ENCODE data around the gene AAMP. TPM values are rescaled to one million over a fixed set of nuclear protein-coding genes. Genes with fewer than 3 reads are reported as not detected.

AAMP gene
- total and polyA plus RNA-seq, 4 donors = 63.6 to 116 (median 74.6) TPM

DNA sequence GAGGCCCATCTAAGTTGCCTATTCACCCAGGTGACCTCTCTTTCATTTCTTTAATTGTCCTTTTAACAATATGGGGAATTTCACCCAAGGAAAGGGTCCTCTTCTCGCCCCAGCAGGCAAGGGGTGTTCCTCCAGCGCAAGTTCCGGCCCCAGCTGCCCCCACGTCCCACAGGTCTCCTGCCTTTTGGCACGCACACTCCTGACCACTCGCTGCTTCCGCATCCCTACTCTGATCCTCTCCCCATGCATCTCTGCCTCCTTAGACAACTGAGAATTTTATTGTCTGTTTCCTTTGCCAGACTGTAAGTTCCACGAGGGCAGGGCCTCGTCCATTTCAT, 53.6 kb downstream of the AAMP start:
- peak; percentile 40 for DNase-seq (ENCODE audit: low spot score)
- no peaks in the 10 kb centered on the region for H3K27me3 ChIP-seq (ENCODE audit: control insufficient read depth in 4 of 4, insufficient read depth in 4 of 4, low read length in 3 of 4)
- TF ChIP-seq YY1 (IDR thresholded peaks at IDR 0.05) = no peak
- TF ChIP-seq JUND (IDR thresholded peaks at IDR 0.05) = no peak
- no peak for TF ChIP-seq GABPA (IDR thresholded peaks at IDR 0.05 in 1 of 2, conservative IDR thresholded peaks at IDR 0.05 in 1 of 2)
- no peak for TF ChIP-seq TAF1 (conservative IDR thresholded peaks at IDR 0.05)
- TF ChIP-seq RAD21 (IDR thresholded peaks at IDR 0.05) = no peak
- TF ChIP-seq, protein P1, sequence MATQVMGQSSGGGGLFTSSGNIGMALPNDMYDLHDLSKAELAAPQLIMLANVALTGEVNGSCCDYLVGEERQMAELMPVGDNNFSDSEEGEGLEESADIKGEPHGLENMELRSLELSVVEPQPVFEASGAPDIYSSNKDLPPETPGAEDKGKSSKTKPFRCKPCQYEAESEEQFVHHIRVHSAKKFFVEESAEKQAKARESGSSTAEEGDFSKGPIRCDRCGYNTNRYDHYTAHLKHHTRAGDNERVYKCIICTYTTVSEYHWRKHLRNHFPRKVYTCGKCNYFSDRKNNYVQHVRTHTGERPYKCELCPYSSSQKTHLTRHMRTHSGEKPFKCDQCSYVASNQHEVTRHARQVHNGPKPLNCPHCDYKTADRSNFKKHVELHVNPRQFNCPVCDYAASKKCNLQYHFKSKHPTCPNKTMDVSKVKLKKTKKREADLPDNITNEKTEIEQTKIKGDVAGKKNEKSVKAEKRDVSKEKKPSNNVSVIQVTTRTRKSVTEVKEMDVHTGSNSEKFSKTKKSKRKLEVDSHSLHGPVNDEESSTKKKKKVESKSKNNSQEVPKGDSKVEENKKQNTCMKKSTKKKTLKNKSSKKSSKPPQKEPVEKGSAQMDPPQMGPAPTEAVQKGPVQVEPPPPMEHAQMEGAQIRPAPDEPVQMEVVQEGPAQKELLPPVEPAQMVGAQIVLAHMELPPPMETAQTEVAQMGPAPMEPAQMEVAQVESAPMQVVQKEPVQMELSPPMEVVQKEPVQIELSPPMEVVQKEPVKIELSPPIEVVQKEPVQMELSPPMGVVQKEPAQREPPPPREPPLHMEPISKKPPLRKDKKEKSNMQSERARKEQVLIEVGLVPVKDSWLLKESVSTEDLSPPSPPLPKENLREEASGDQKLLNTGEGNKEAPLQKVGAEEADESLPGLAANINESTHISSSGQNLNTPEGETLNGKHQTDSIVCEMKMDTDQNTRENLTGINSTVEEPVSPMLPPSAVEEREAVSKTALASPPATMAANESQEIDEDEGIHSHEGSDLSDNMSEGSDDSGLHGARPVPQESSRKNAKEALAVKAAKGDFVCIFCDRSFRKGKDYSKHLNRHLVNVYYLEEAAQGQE (IDR thresholded peaks at IDR 0.05) = no peak
- TF ChIP-seq, protein P2, sequence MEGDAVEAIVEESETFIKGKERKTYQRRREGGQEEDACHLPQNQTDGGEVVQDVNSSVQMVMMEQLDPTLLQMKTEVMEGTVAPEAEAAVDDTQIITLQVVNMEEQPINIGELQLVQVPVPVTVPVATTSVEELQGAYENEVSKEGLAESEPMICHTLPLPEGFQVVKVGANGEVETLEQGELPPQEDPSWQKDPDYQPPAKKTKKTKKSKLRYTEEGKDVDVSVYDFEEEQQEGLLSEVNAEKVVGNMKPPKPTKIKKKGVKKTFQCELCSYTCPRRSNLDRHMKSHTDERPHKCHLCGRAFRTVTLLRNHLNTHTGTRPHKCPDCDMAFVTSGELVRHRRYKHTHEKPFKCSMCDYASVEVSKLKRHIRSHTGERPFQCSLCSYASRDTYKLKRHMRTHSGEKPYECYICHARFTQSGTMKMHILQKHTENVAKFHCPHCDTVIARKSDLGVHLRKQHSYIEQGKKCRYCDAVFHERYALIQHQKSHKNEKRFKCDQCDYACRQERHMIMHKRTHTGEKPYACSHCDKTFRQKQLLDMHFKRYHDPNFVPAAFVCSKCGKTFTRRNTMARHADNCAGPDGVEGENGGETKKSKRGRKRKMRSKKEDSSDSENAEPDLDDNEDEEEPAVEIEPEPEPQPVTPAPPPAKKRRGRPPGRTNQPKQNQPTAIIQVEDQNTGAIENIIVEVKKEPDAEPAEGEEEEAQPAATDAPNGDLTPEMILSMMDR (IDR thresholded peaks at IDR 0.05; ENCODE audit: low read depth, low read length, missing input control) = no peak
- TF ChIP-seq SP1 (IDR thresholded peaks at IDR 0.05) = no peak
- TF ChIP-seq HNF4A (conservative IDR thresholded peaks at IDR 0.05) = no peak
- WGBS = 51% methylated on average over 9 of the region's 9 CpGs
- H3K36me3 ChIP-seq (ENCODE audit: control insufficient read depth in 4 of 4, insufficient read depth in 3 of 4, low read depth in 1 of 4, low read length in 3 of 4) = no peaks in the 10 kb centered on the region
- H3K4me1 ChIP-seq (ENCODE audit: control insufficient read depth in 4 of 4, insufficient read depth in 4 of 4, low read length in 3 of 4) = peaks cover 6 to 33% (median 15%) of the 10 kb centered on the region in 4 donors
- peak overlapping the region; percentile 51 to 66 for H3K9ac ChIP-seq (ENCODE audit: low read depth in 1 of 2, low read length in 2 of 2)
- H3K27ac ChIP-seq (ENCODE audit: low read depth in 1 of 2, low read length in 2 of 2) = peak overlapping the region; percentile 36 to 83
- peak overlapping the region; percentile 71 to 96 (median 75) for H3K4me3 ChIP-seq (ENCODE audit: low read depth in 1 of 3, low read length in 3 of 3)
- no peaks in the 10 kb centered on the region for H3K9me3 ChIP-seq (ENCODE audit: control insufficient read depth in 4 of 4, low read length in 3 of 4)

Other genes with a start within 250 kb of the AAMP start
- under 1 TPM; 0.05 to 0.08 TPM for gene RUFY4, start 200.9 kb downstream of the AAMP start, total RNA-seq
- gene RUFY4, start 200.9 kb downstream of the AAMP start, polyA plus RNA-seq = under 1 TPM in 1 of 2 donors, not detected in 1; 0.08 TPM
- 1 to 10 TPM in 1 of 2 donors, under 1 TPM in 1; 0.47 to 1.3 TPM for gene CXCR2, start 144.1 kb downstream of the AAMP start, total RNA-seq
- 1 to 10 TPM in 1 of 2 donors, under 1 TPM in 1; 0.60 to 1.8 TPM for gene CXCR2, start 144.1 kb downstream of the AAMP start, polyA plus RNA-seq
- 1 to 10 TPM in 1 of 2 donors, under 1 TPM in 1; 0.33 to 1.8 TPM for gene CXCR1, start 103.2 kb downstream of the AAMP start, total RNA-seq
- gene CXCR1, start 103.2 kb downstream of the AAMP start, polyA plus RNA-seq = 1 to 10 TPM in 1 of 2 donors, under 1 TPM in 1; 0.26 to 1.1 TPM
- gene ARPC2, start 52.9 kb downstream of the AAMP start, total RNA-seq = 10 to 100 TPM; 58.1 to 74.7 TPM
- 10 to 100 TPM; 72.8 to 83.6 TPM for gene ARPC2, start 52.9 kb downstream of the AAMP start, polyA plus RNA-seq
- 1 to 10 TPM in 1 of 2 donors, under 1 TPM in 1; 0.42 to 1.4 TPM for gene GPBAR1, start 9.1 kb downstream of the AAMP start, total RNA-seq
- 1 to 10 TPM; 2.1 to 2.7 TPM for gene GPBAR1, start 9.1 kb downstream of the AAMP start, polyA plus RNA-seq
- 10 to 100 TPM; 28.5 to 68.6 TPM for gene PNKD, start 382 bp upstream of the AAMP start, total RNA-seq
- 100 to 1,000 TPM; 121 to 161 TPM for gene PNKD, start 382 bp upstream of the AAMP start, polyA plus RNA-seq
- 100 to 1,000 TPM; 122 to 133 TPM for gene TMBIM1, start 22.4 kb upstream of the AAMP start, total RNA-seq
- gene TMBIM1, start 22.4 kb upstream of the AAMP start, polyA plus RNA-seq = 100 to 1,000 TPM in 1 of 2 donors, 10 to 100 TPM in 1; 61.8 to 106 TPM
- gene CATIP, start 86.7 kb upstream of the AAMP start, total RNA-seq = not detected
- under 1 TPM; 0.05 to 0.35 TPM for gene CATIP, start 86.7 kb upstream of the AAMP start, polyA plus RNA-seq
- gene SLC11A1, start 112.1 kb upstream of the AAMP start, total RNA-seq = 10 to 100 TPM in 1 of 2 donors, 1 to 10 TPM in 1; 1.4 to 23.0 TPM
- 1 to 10 TPM; 2.7 to 3.8 TPM for gene SLC11A1, start 112.1 kb upstream of the AAMP start, polyA plus RNA-seq
- 10 to 100 TPM; 46.6 to 66.5 TPM for gene CTDSP1, start 129.7 kb upstream of the AAMP start, total RNA-seq
- gene CTDSP1, start 129.7 kb upstream of the AAMP start, polyA plus RNA-seq = 10 to 100 TPM; 38.3 to 76.5 TPM
- 10 to 100 TPM; 42.3 to 72.0 TPM for gene VIL1, start 149.0 kb upstream of the AAMP start, total RNA-seq
- 10 to 100 TPM; 16.4 to 21.0 TPM for gene VIL1, start 149.0 kb upstream of the AAMP start, polyA plus RNA-seq